DMS114 treated with DMSO at 0.1 percent for 48 hours (cell line): ENCODE measurements around the gene CST1.
A peak's percentile ranks its signal among the peaks of the same experiment; 100 is the strongest.
"Not testable (repeated sequence)": the region's sequence is repeated elsewhere in the genome, so short reads cannot be mapped to it uniquely, and the experiment has no call there.

Experiments
- DNase-seq: peaks from one replicate; lab custom pipeline; 2025; ENCODE audit not compliant: unreplicated experiment; lab: John Stamatoyannopoulos, UW

CST1 gene, protein sequence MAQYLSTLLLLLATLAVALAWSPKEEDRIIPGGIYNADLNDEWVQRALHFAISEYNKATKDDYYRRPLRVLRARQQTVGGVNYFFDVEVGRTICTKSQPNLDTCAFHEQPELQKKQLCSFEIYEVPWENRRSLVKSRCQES

DNA sequence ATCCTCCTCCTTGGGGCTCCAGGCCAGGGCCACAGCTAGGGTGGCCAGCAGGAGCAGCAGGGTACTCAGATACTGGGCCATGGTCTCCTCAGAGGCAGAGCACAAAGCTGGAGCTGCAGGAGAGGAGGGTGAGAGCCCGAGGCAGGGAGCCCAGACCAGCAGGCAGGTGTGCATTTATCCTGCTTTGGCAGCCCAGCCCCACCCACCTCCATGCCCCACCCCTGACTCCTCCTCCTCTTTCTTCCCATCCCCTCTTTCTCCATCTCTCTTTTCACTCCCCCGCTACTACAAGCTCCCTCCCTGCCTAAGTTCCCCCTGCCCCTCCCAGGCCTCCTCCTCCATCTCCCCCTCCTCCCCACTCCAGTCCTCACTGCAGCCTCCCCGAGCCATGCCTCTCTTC lies at the start of gene CST1:
Gene CST1, minus strand, starts transcription at position 150 of the 400 bp plus-strand sequence. Its CDS starts 69 bp downstream, at position 81.
- DNase-seq, result not testable (repeated sequence)

DNA sequence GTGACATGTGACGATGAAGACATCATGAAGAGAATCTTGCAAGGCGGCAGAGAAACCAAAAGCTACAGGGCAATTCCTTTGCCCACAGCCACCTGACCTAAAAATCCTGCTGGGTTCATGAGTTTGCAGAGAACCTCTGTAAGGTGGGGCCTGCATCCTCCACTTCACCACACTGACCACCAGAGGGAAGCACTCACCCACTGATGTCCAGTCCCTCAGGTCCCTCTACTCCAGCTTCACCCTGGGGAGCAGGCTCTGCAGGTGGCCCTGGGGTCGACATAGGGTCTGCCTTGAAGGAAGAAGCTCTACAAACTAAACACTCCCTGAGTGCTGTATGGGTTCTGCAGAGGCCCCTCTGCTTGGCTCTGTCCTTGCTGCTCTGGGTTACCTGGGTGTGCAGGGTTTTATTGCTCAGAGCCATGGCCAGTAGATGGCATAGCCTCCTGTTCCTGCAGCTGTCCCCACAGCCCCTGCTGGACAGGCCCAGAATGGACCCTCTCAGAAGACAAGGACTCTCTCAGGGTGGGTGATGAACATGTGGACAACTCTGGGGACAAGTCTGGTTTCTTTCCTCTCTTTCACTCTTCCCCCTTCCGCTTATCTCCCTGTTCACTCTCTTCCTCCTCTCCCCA lies 48.6 kb upstream of the CST1 start:
- peak; percentile 1 for DNase-seq

DNA sequence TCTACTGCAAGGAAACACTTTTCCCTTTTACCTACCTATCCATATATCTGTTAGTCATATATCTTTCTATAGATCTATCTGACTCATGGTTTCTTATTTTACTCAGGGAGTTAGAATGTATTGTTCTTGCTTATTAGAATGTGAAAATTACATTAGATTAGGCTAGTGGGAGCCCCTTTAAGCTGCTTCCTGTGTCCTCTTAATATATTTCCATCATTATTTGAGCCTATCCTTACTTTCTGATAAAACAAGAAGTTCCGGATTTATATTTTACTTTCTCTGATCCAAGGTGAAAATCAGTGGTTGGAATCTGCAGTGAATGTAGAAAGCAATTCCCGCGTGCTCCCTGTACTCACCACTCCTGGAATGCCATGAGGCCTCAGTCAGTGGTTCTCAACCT lies 44.8 kb upstream of the CST1 start:
- DNase-seq, result no peak

DNA sequence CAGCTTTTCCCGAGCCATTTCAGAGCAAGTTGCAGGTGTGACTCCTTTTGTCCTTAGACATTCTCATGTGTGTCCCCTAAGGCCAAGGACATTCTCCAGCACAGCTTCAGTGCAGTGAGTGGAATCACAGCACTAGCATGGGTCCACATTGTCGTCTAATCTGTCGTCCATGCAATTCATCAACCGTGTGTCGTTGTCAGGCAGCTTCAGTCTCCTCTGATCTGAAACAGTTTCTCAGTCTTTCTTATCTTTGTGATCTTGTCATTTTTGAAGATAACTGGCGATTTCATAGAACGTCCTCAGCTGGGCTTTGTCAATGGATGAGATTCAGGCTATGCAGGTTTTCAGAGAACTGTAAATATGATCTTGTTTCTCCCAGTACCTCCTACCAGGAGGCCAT lies 44.1 kb upstream of the CST1 start:
- DNase-seq, result no peak

DNA sequence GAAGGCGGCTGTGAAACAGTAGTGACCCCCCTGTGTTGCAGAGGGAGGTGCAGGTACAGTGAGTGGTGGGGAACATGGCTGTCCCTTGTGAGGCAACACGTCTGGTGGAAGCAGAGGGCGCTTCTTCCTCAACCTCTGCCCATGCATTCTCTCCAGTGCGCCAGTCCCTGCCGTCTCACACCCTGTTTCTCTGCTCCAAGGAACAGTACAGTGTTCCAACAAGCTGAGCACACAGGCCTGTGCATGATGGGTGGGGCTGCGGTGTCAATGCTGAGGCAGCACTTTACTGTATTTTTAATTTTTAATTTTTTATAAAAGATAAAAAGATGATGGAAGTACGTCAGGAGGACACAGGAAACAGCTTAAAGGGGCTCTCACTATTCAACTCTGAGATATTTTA lies 43.3 kb upstream of the CST1 start:
- DNase-seq, result no peak

DNA sequence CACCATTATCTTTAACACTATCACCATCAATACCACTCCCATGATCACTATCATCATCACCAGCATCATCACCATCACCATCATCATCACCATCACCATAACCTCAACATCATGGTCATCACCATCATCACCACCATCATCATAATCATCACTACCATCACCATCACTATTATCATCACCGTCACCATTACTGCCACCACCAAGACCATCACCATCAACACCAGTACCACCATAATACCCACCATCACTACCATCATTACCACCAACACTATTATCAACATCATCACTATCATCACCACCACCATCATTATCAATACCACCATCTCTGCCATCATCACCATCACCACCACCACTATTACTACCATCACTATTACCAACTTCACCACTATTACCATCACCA lies 32.7 kb upstream of the CST1 start:
- DNase-seq, result no peak

DNA sequence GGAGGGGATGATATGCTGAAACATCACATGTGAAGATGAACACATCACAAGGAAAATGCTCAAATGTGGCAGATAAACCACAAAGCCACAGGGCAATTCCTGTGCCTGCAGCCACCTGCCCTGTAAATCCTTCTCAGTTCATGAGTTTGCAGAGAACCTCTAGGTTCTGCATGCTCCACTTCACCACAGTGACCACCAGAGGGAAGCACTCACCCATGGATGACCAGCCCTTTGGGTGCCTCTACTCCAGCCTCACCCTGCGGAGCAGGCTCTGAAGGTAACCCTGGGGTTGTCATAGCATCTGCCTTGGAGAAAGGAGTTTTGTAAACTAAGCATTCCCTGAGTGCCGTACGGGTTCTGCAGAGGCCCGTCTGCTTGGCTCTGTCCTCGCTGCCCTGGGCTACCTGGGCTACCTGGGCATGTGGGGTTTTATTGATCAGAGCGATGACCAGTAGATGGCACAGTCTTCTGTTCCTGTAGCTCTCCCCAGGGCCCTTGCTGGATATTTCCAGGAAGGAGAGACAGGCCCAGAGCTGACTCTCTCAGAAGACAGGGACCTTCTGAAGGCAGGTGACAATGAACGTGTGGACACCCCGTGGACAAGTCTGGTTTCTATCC lies 31.7 kb upstream of the CST1 start:
- DNase-seq, result no peak

DNA sequence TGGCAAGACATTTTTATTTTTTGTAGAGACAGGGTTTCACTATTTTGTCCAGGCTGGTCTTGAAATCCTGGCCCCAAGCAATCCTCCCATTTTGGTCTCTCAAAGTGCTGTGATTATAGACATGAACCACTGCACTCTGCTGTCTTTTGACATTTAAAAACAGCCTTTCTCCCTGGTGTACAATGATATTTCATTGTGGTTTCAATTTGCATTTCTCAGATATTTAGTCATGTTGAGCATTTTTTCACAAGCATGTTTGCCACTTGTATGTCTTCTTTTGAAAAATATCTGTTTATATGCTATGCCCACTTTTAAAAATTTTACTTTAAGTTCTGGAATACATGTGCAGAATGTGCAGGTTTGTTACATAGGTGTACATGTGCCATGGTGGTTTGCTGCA lies 27.9 kb upstream of the CST1 start:
- not testable (repeated sequence) for DNase-seq

DNA sequence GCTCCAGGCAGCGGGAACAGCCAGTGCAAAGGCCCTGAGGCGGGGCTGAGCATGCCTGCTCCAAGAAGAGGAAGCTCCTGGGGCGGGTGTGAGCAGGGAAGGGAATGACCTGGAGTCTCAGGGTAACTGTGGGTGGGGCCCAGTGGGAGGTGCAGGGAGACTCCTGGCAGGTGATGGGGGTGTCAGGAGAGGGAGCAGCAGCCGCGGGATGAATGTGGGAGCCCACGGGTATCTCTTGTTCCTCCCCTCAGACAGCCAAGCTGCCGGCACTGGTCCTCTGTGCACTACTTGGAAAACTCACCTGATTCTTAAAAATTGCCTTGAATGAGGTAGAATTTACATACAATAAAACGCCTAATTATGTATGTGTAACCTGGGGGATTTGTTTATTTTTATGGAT lies 26.6 kb upstream of the CST1 start:
- not testable (repeated sequence) for DNase-seq

DNA sequence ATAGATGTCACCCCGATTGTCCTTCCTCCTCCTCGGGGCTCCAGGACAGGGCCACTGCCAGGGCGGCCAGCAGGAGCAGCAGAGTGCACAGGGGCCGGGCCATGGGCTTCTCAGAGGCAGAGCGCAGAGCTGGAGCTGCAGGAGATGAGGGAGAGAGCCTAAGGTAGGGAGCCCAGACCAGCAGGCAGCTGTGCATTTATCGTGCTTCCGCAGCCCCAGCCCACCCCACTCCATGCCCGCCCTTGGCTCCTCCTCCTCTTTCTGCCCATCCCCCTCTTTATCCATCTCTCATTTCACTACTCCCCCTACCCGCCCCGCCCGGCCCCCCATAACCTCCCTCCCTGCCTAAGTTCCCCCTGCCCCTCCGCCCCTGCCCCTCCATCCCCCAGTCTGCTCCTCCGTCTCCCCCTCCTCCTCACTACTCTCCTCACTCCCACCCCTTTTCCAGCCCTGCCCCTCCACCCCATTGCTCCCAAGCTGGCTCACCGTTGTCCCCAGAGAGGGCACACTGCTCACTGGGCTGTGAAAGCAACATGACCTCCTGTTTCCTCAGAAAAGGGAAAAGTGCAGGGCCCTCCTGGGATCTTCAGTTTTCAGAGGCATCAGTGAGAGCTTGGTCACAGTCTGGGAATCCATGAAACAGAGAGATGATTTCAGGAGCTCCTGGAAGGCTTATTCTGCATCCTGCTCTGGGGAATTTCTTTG lies 25.5 kb upstream of the CST1 start:
- DNase-seq, result no peak

DNA sequence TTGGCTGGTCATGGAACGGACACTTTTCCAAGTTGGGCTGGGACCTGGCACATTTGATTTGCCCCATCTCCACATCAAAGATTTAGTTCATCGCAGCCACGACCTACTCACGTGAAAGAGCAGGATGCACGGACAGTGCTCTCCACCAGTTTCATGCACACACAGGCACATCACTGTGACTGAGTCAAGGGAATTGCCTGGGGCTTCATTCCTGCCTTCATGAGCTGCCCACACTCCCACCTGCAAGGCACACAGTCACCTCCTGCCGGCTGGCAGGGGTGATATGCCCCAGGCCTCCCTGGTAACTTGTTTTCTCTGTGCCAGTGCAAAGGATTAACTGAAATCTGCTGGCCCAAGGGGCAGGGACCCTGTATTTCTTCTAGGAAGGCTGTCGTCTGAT lies 23.3 kb upstream of the CST1 start:
- no peak for DNase-seq

DNA sequence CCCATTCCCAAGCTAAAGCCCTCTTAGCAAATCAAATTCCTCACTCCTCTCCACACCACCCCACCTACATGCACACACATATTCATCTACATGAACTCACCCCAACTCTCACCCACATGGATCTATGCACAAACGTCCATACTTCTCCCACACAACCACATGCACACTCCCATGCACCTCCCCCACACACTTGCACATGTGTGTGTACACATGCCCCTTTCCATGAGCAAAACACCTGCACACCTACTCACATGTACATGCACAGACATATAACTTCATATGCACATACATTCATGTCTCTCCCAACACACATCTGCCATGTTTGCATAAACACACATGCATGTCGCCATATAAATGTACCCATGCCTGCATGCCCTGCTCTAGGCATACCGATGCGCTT lies 22.8 kb upstream of the CST1 start:
- DNase-seq, result no peak

DNA sequence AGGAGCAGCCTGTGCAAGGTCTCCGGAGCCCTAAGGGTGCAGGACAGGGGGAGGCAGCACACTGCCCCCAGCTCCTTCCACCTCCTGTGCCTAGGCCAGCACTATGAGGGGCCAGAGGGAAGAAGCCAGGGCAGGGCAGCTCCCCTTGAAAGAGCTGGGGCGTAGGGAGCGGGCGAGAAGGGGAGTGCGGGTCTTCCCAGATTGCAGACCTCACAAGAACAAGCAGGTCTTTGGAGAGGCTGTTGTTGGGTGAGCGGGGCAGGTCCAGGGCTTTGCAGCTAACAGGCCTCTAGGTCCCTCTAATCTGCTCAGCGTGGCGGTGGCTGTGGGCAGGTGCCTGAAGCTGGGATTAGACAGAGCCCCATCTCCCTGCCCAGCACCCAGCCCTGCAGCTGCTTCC lies 22.4 kb upstream of the CST1 start:
- no peak for DNase-seq

DNA sequence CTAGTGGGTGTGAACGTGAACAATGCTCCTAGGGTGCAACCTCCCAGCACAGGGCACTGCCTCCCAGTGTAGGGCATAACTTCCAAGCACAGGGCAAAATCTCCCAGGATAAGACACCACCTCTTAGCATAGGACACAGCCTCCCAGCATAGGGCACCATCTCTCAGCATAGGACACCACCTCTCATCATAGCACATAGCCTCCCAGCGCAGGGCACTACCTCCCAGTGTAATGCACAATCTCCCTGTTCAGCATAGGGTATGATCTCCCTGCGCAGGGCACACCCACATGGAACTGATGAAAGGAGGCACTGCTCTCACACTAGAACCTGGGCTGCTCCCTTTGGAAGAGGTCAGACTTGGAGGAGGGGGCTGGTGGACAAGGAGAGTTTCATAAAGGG lies 21.3 kb upstream of the CST1 start:
- DNase-seq, result no peak

DNA sequence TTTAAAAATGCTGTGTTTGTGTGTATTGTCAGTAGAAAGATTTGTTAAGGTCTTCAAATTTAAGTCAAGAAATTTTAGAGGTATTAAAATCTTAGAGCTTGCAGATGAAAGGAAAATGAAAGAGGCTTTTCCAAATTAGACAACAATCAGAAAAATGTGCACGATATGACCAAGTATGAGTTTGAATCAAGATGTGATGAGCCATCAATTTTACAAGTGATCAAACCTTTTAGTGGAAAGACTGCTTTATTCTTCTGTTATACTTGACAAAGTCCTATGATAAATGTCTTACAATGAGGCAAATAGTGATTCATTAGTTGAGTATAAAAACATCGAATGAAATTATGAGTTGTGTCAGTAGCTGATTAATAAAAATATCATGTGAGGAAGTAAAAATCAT lies 19.6 kb upstream of the CST1 start:
- no peak for DNase-seq

DNA sequence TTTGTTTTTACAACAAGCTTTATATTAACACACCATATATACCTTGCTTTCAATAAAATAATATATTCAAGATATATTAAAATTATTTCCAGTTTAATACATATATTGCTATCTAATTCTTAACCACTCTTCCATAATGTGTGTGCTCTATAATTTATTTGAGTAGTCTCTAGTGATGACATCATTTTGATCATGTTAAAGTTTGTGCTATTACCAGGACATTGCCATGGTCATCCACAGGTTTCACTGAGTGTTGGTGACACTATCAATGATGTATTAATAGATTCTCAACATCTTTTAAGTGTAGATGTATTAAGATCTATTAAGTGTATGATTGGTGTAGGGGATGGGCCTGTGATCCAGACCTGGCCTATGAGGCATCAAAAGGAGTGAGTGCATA lies 17.8 kb upstream of the CST1 start:
- DNase-seq, result not testable (repeated sequence)

DNA sequence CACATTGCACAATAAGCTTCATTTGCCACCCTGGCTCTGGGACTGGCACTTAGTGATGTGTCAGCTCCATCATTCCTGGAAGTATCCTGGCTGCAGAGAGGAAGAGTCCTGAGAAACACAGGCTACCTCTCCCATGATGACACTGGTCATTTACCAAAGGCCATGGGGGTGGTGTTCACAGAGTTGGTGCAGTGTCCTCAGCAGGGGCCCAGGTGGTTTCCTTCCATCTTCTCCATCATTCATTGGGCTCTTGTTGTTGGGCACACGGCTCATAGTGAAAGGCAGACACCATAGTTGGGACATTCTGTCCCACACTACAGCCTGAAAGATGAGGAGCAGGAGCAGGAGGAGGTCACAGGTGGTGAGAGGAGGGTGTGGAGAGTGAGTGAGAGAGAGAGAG lies 15.8 kb upstream of the CST1 start:
- DNase-seq, result no peak

DNA sequence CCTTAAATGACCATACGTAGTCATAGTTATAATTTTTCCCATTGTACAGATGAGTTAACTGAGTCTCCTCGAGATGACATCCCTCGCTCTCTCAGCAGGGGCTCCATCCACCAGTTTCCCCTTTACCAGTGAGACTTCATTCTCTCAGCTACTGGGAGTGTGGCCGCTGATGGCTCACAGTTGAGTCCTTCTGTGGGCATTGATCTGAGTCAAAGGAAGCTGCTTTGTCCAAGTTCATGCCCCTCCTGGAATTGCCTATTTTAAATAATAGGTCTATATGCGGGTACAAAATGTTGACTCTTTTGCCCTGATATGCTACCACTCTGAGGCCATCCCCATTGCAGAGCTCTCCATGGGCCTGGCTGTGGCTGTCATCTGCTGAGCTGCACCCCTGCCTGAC lies 14.8 kb upstream of the CST1 start:
- no peak for DNase-seq

DNA sequence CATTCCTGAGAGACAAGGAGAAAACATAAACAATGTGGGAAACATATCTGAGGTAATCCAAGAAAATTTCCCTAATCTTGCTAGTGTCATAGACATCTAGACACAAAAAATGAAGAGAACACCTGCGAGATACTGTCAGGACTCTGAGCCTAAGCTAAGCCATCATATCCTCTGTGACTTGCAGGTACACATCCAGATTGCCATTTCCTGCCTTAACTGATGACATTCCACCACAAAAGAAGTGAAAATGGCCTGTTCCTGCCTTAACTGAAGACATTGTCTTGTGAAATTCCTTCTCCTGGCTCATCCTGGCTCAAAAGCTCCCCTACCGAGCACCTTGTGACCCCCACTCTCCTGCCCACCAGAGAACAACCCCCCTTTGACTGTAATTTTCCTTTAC lies 13.9 kb upstream of the CST1 start:
- not testable (repeated sequence) for DNase-seq

DNA sequence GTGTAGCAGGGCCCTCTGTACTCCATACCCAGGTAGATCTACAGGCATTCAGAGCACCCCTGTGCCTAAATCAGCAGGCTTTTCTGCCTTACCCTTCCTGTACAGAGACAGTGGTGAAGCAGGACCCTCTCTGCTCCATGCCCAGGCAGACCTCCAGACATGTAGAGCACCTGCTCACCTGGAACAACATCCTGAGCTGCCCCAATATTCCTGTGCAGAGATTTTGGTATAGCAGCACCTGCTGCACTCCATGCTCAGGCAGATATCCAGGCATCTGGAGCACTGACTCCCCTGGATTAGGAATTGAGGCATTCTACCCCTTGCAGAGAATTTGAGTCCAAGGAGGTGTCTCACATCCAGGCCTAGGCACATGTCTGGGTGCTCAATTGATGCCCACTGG lies 12.6 kb upstream of the CST1 start:
- DNase-seq, result no peak

DNA sequence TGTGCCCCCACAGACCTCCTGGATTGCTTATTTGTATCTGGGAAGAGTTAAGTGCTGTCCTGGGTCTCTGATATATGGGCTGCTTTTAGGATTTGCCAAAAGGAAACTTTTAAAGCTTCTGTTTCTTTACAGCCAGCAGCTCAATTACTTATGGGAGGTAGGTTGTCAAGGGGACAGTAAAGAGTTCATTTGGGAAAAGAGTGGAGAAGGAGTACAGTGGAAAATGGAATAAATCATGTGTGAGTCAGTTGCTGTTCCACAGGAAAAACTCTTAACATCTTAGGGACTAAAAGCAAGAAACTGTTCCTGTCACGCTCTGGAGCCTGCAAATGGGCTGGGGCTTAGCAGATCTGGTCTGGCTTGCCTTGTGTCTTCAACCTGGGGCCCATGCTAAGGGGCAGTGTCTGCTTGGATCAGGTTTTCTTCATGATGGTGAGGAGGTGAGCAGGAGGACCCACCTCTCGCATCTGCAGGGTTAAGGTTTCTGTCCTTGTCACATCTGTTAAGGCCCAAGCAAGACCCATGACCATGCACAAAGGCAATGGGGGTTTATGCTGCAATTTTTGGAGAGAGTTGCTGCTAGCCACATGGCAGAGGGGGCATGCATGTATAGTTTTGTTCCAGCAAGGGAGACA lies 8.7 kb upstream of the CST1 start:
- DNase-seq, result no peak

DNA sequence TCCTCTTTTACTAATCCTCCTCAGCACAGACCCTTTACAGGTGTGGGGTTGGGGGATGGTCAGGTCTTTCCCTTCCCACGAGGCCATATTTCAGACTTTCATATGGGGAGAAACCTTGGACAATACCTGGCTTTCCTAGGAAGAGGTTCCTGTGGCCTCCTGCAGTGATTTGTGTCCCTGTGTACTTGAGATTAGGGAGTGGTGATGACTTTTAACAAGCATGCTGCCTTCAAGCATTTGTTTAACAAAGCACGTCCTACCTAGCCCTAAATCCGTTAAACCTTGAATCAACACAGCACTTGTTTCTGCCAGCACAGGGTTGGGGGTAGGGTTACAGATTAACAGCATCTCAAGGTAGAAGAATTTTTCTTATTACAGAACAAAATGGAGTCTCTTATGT lies 6.1 kb upstream of the CST1 start:
- DNase-seq, result not testable (repeated sequence)
